Right lung (tissue), 5 donors: Measurements from ENCODE around the gene EGR4. TPM values are rescaled to one million over a fixed set of nuclear protein-coding genes. Genes with fewer than 3 reads are reported as not detected.

ENCODE experiments used
- DNase-seq, 2 donors: peaks; one replicate each; pipeline ENCODE4 v3.0.0-alpha.2; 2013
- polyA plus RNA-seq, 5 donors: library from polyadenylated mRNA; unstranded; fragments of 120-200 nt; gene quantifications; one replicate each; pipeline versions ENCODE4 v1.2.1 to v1.2.3, GENCODE V29; 2013; ENCODE audit warnings: inconsistent platforms in 1 of 5, low replicate concordance in 1 of 5; ENCODE audit not compliant: insufficient read length in 5 of 5, insufficient read depth in 1 of 5

Gene EGR4
- polyA plus RNA-seq, 5 donors = not detected

- DNase-seq = no peak
Measured at GRCh38 chr2:73290049-73290839, 3.1 kb downstream of the EGR4 start.

- DNase-seq = no peak
Measured at GRCh38 chr2:73289304-73289703, 4.0 kb downstream of the EGR4 start.

GRCh38 chr2:73286134-73286655 is 7.2 kb downstream of the EGR4 start:
- DNase-seq = no peak

- no peak for DNase-seq
Measured at GRCh38 chr2:73285159-73285739, 8.1 kb downstream of the EGR4 start.

GRCh38 chr2:73284296-73285158 is 8.8 kb downstream of the EGR4 start, which contains the start of gene FBXO41:
TSS of gene FBXO41 (minus strand) at chr2:73284478. CDS start at chr2:73269630, 14,848 bp downstream.
- no peak for DNase-seq

- no peak for DNase-seq
Measured at GRCh38 chr2:73283545-73284295, 9.6 kb downstream of the EGR4 start.

- DNase-seq = no peak
Measured at GRCh38 chr2:73282924-73283544, 10.3 kb downstream of the EGR4 start.

GRCh38 chr2:73281244-73281643 is 12.1 kb downstream of the EGR4 start:
- no peak for DNase-seq

GRCh38 chr2:73279852-73280251 is 13.5 kb downstream of the EGR4 start:
- no peak for DNase-seq

GRCh38 chr2:73272270-73272669 is 21.1 kb downstream of the EGR4 start:
- no peak for DNase-seq

GRCh38 chr2:73269686-73270465 is 23.5 kb downstream of the EGR4 start:
- DNase-seq = no peak

- no peak for DNase-seq
Measured at GRCh38 chr2:73268830-73269685, 24.3 kb downstream of the EGR4 start.

GRCh38 chr2:73268366-73268829 is 24.9 kb downstream of the EGR4 start:
- DNase-seq = no peak

- no peak for DNase-seq
Measured at GRCh38 chr2:73267008-73267407, 26.3 kb downstream of the EGR4 start.

GRCh38 chr2:73266061-73266901 is 27.1 kb downstream of the EGR4 start:
- DNase-seq = no peak

- no peak for DNase-seq
Measured at GRCh38 chr2:73265298-73266060, 27.9 kb downstream of the EGR4 start.

- DNase-seq = no peak
Measured at GRCh38 chr2:73264783-73265182, 28.6 kb downstream of the EGR4 start.

GRCh38 chr2:73264332-73264606 is 29.1 kb downstream of the EGR4 start:
- DNase-seq = no peak
